COLO829 (cell line): ENCODE results near the gene FLRT2.

Experiments used
- DNase-seq: peaks from one replicate; pipeline ENCODE4 v3.0.0; 2012; ENCODE audit warnings: low spot score

The FLRT2 gene

GRCh38 chr14:85529803-85530574, at the start of gene FLRT2:
Gene FLRT2, plus strand, starts transcription at chr14:85530144. Its CDS starts 91,371 bp downstream, at chr14:85621515.
- DNase-seq: no peak

- DNase-seq: no peak
These were observed 48.5 kb upstream of the FLRT2 start for GRCh38 chr14:85481471-85481870.

- DNase-seq: no peak
These were observed 47.4 kb upstream of the FLRT2 start for GRCh38 chr14:85482552-85482951.

- no peak for DNase-seq
These were observed 46.9 kb upstream of the FLRT2 start for GRCh38 chr14:85483037-85483436.

GRCh38 chr14:85483652-85484051, 46.3 kb upstream of the FLRT2 start:
- no peak for DNase-seq

GRCh38 chr14:85487215-85487614, 42.7 kb upstream of the FLRT2 start:
- DNase-seq: no peak

GRCh38 chr14:85501751-85502150, 28.2 kb upstream of the FLRT2 start:
- DNase-seq: no peak

GRCh38 chr14:85508863-85509262, 21.1 kb upstream of the FLRT2 start:
- no peak for DNase-seq

- no peak for DNase-seq
These were observed 17.5 kb upstream of the FLRT2 start for GRCh38 chr14:85512451-85512850.

- DNase-seq: no peak
These were observed 15.5 kb upstream of the FLRT2 start for GRCh38 chr14:85514487-85514886.

GRCh38 chr14:85516239-85517113, 13.5 kb upstream of the FLRT2 start:
- DNase-seq: no peak

- DNase-seq: no peak
These were observed 12.7 kb upstream of the FLRT2 start for GRCh38 chr14:85517114-85517688.

GRCh38 chr14:85519661-85520305, 10.2 kb upstream of the FLRT2 start:
- DNase-seq: no peak

GRCh38 chr14:85520581-85520980, 9.4 kb upstream of the FLRT2 start:
- no peak for DNase-seq

- DNase-seq: no peak
These were observed 6.3 kb upstream of the FLRT2 start for GRCh38 chr14:85523624-85524023.

GRCh38 chr14:85527006-85527405, 2.9 kb upstream of the FLRT2 start:
- no peak for DNase-seq

- no peak for DNase-seq
These were observed 2.4 kb upstream of the FLRT2 start for GRCh38 chr14:85527445-85528035.

- DNase-seq: no peak
These were observed 1.7 kb upstream of the FLRT2 start for GRCh38 chr14:85528080-85528896.

GRCh38 chr14:85528897-85529631, 880 bp upstream of the FLRT2 start:
- DNase-seq: no peak

- no peak for DNase-seq
These were observed 682 bp downstream of the FLRT2 start for GRCh38 chr14:85530626-85531025.
